NB4 (cell line): ENCODE results near the gene CCDC38.

Source experiments
- POLR2A ChIP-seq: IDR thresholded peaks from 2 replicates; pipeline ENCODE4 v1.6.1; 2011; ENCODE audit warnings: mild to moderate bottlenecking; ENCODE audit not compliant: insufficient read length; ENCODE audit errors: extremely low read depth
- TF ChIP-seq, protein P1 (sequence below): IDR thresholded peaks from one replicate; pipeline ENCODE4 v1.5.1; 2012; ENCODE audit warnings: low read depth, low read length

DNA sequence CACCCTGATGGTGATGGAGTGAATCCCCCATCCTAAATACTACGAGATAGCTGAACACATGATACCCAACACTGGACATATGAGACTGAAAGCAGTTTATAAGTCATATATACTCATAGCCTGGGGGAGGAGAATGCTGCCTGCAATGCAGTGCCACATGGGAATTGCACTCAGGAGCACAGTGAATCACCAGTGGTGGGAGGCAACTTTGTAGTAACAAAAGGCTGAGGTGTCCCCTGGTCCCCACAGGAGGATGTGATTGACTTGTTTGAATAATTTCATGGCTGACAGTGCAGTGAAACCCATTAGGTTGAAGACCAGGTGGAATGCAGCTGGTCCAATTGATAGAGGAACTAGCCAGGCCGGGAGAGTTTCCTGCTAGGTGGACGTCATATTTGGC is 20.2 kb downstream of the CCDC38 start:
- TF ChIP-seq, protein P1, sequence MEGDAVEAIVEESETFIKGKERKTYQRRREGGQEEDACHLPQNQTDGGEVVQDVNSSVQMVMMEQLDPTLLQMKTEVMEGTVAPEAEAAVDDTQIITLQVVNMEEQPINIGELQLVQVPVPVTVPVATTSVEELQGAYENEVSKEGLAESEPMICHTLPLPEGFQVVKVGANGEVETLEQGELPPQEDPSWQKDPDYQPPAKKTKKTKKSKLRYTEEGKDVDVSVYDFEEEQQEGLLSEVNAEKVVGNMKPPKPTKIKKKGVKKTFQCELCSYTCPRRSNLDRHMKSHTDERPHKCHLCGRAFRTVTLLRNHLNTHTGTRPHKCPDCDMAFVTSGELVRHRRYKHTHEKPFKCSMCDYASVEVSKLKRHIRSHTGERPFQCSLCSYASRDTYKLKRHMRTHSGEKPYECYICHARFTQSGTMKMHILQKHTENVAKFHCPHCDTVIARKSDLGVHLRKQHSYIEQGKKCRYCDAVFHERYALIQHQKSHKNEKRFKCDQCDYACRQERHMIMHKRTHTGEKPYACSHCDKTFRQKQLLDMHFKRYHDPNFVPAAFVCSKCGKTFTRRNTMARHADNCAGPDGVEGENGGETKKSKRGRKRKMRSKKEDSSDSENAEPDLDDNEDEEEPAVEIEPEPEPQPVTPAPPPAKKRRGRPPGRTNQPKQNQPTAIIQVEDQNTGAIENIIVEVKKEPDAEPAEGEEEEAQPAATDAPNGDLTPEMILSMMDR = no peak
- TF ChIP-seq POLR2A = no peak
